NCI-H2081 (cell line): Measurements from ENCODE around the gene MBD3L1.

Source experiments
- DNase-seq, 2 experiments: peaks; one replicate each; lab custom pipeline; 2025; lab: John Stamatoyannopoulos, UW

The MBD3L1 gene

GRCh38 chr19:8880868-8881488 is 48.8 kb downstream of the MBD3L1 start:
- no peak for DNase-seq

GRCh38 chr19:8881512-8881911 is 49.3 kb downstream of the MBD3L1 start:
- no peak for DNase-seq

DNA sequence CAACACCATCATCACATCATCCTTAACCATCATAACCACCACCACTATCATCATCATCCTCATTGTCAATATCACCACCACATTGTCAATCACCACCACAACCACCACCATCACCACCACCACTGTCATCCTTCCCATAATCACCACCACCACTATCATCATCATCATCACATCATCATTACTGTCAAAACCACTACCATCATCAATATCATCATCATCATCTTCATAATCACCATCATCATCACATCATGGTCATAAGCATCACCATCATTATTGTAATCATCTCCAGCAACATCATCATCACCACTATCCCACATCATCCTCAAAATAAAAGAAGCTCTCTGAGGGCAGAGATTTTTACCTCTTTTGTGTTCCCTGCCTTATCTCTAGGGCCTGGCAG is 52.2 kb downstream of the MBD3L1 start:
- no peak for DNase-seq

DNA sequence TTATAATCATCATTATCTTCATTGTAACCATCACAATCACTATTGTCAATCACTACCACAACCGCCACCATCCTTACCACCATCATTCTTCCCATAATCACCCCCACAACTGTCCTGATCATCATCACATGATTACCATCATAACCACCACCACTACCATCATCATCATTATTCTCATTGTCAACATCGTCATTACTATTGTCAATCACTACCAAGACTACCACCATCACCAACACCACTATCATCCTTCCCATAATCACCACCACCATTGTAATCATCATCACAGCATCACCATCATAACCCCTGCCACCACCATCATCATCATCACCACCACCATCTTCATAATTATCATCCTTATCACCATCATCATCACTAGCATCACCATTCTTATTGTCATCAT is 55.2 kb downstream of the MBD3L1 start:
- DNase-seq: no peak

GRCh38 chr19:8890260-8890659 is 58.1 kb downstream of the MBD3L1 start:
- DNase-seq: no peak
